GM18498 (cell line): ENCODE measurements around the gene TNNC1.

ENCODE experiments used
- ATAC-seq: cut with Tn5 transposase; IDR thresholded peaks from one replicate; pipeline ENCODE4 v1.9.1; 2021; ENCODE audit warnings: mild to moderate bottlenecking, moderate library complexity; ENCODE audit not compliant: unreplicated experiment

TNNC1 gene

GRCh38 chr3:52432691-52433141, 21.1 kb downstream of the TNNC1 start:
- no peak for ATAC-seq

GRCh38 chr3:52432225-52432624, 21.6 kb downstream of the TNNC1 start:
- no peak for ATAC-seq

- ATAC-seq: no peak
Measured at GRCh38 chr3:52431459-52432223, 22.2 kb downstream of the TNNC1 start.

GRCh38 chr3:52430416-52430810, 23.4 kb downstream of the TNNC1 start:
- ATAC-seq: no peak

GRCh38 chr3:52429779-52430415, 23.9 kb downstream of the TNNC1 start:
- no peak for ATAC-seq

- ATAC-seq: no peak
Measured at GRCh38 chr3:52429031-52429430, 24.8 kb downstream of the TNNC1 start.

- no peak for ATAC-seq
Measured at GRCh38 chr3:52428151-52429005, 25.5 kb downstream of the TNNC1 start.

GRCh38 chr3:52423173-52423572, 30.7 kb downstream of the TNNC1 start:
- no peak for ATAC-seq

GRCh38 chr3:52422669-52423068, 31.2 kb downstream of the TNNC1 start:
- no peak for ATAC-seq

- ATAC-seq: no peak
Measured at GRCh38 chr3:52420388-52420787, 33.5 kb downstream of the TNNC1 start.

GRCh38 chr3:52415800-52416199, 38.0 kb downstream of the TNNC1 start:
- ATAC-seq: no peak

- no peak for ATAC-seq
Measured at GRCh38 chr3:52408466-52408865, 45.4 kb downstream of the TNNC1 start.

GRCh38 chr3:52407779-52408178, 46.1 kb downstream of the TNNC1 start:
- ATAC-seq: no peak

GRCh38 chr3:52406791-52407510, 46.9 kb downstream of the TNNC1 start:
- ATAC-seq: no peak

- no peak for ATAC-seq
Measured at GRCh38 chr3:52406231-52406661, 47.6 kb downstream of the TNNC1 start.

GRCh38 chr3:52405601-52406110, 48.2 kb downstream of the TNNC1 start:
- ATAC-seq: no peak

- no peak for ATAC-seq
Measured at GRCh38 chr3:52405066-52405465, 48.8 kb downstream of the TNNC1 start.

- ATAC-seq: no peak
Measured at GRCh38 chr3:52404391-52404790, 49.5 kb downstream of the TNNC1 start.

GRCh38 chr3:52403955-52404354, 49.9 kb downstream of the TNNC1 start:
- ATAC-seq: no peak

GRCh38 chr3:52403271-52403841, 50.5 kb downstream of the TNNC1 start:
- ATAC-seq: no peak
